Measurements from ENCODE around the gene C1QTNF1.

DNA sequence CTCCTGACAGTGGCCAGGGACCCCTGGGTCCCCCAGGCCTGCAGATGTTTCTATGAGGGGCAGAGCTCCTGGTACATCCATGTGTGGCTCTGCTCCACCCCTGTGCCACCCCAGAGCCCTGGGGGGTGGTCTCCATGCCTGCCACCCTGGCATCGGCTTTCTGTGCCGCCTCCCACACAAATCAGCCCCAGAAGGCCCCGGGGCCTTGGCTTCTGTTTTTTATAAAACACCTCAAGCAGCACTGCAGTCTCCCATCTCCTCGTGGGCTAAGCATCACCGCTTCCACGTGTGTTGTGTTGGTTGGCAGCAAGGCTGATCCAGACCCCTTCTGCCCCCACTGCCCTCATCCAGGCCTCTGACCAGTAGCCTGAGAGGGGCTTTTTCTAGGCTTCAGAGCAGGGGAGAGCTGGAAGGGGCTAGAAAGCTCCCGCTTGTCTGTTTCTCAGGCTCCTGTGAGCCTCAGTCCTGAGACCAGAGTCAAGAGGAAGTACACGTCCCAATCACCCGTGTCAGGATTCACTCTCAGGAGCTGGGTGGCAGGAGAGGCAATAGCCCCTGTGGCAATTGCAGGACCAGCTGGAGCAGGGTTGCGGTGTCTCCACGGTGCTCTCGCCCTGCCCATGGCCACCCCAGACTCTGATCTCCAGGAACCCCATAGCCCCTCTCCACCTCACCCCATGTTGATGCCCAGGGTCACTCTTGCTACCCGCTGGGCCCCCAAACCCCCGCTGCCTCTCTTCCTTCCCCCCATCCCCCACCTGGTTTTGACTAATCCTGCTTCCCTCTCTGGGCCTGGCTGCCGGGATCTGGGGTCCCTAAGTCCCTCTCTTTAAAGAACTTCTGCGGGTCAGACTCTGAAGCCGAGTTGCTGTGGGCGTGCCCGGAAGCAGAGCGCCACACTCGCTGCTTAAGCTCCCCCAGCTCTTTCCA, 25.1 kb downstream of the C1QTNF1 start:
- TF ChIP-seq YY1 (IDR thresholded peaks at IDR 0.05; ENCODE audit: insufficient read depth, insufficient read length) (no peak), ZNF274 (IDR thresholded peaks at IDR 0.05; ENCODE audit: low read depth, low read length) (no peak)

All from NT2/D1 (cell line).